Activated gamma-delta T cell treated with Interleukin-2 at 50 U/mL for 16 hours (primary cell): ENCODE results near the gene MAP3K9.

ENCODE experiments used
- DNase-seq: peaks from one replicate; pipeline ENCODE4 v3.0.0-alpha.2; 2020

The MAP3K9 gene

DNA sequence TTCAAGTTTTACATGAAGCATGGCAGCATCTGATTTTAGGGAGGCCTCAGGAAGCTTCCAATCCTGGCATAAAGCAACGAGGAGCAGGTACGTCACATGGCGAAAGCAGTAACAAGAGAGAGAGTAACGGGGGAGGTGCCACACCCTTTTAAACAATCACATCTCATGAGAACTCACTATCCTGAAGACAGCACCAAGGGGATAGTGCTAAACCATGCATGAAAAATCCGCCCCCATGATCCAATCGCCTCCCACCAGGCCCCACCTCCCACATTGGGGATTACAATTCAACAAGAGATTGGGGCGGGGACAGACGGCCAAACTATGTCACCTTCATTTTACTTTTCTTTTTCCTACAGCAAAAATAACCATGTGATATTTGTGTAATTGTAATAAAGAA, 7.2 kb upstream of the MAP3K9 start:
- DNase-seq, result no peak

DNA sequence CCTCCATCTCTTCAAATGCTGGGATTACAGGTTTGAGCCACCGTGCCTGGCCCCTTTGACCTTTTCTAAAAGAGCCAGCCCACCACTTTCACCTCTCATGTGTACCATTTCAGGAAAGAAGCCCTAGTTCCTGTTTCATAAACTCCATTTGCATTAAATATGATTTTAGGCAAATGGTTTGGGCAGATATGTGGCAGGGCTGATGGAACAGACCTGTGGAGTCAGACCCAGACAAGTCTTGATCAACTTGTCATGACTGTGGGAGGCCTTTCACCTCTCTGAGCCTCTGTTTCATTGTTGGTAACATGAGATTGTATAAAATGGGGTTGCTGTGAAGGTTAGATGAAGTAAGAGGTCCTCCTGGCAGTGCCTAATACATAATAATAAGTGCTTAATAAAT, 5.2 kb upstream of the MAP3K9 start:
- DNase-seq, result no peak

GRCh38 chr14:70812124-70812818, 3.0 kb upstream of the MAP3K9 start:
- DNase-seq, result no peak

- no peak for DNase-seq
Measured at GRCh38 chr14:70811578-70811977, 2.3 kb upstream of the MAP3K9 start.

GRCh38 chr14:70811050-70811449, 1.7 kb upstream of the MAP3K9 start:
- no peak for DNase-seq

- no peak for DNase-seq
Measured at GRCh38 chr14:70810621-70811020, 1.3 kb upstream of the MAP3K9 start.

DNA sequence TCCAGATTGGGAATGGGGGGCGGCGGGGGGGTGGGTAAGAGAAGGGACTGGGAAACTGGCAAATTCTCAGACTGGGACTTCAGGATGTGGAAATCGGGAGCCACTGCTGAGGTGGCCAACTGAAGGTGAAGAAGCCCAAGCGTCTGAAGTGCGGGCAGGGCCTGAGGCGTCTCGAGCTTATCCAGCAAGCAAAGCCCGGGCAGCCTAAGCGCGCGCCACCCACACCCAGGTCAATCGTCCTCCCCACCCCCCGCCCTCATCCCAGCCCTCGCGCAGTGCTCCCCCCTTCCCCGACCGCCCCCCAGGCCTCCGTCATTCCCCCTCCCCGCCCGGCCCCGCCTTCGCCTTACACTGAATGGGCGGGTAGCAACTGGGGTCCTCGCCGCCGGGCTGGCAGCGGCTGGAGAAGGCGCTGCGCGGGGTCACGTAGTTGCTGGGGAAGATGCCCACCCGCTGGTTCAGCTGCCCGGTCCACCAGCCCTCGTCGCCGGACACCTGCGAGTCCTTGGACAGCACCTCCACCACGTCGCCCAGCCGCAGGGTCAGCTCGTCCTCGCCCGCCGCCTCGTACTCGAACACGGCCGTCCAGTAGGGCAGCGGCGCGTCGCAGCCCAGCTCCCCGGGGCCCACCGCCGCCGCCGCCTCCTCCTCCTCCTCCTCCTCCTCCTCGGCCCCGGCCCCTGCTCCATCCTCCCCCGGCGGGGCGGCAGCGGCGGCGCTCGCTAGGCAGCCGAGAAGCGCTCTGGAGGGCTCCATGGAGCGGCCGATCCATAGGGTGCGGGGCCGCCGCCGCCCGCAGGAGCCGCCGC, 693 bp downstream of the MAP3K9 start:
- peak; percentile 45 for DNase-seq

DNA sequence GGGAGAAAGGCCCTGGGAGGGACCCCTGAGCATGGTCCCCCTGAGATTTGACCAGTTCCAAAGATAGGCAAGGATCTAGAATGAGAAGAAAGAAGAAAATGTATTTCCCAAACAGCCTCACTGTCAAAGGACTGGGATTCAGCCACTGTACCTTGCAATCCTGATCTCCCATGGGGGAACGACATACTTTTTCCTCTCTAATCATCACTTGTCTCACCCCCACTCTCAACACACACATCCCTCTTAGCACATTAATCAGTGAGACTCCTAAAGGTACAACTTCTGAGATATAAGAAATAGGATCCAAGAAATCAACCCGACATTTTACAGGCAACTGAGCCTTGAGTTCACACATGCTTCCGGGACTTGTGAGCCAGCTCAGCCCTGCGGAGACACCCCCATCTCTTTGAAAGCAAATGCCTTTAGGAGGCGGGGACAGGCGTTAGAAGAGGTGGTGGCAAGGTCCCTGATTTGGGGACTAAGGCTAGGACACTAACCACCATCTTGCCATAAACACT, 1.4 kb downstream of the MAP3K9 start:
- peak; percentile 55 for DNase-seq

DNA sequence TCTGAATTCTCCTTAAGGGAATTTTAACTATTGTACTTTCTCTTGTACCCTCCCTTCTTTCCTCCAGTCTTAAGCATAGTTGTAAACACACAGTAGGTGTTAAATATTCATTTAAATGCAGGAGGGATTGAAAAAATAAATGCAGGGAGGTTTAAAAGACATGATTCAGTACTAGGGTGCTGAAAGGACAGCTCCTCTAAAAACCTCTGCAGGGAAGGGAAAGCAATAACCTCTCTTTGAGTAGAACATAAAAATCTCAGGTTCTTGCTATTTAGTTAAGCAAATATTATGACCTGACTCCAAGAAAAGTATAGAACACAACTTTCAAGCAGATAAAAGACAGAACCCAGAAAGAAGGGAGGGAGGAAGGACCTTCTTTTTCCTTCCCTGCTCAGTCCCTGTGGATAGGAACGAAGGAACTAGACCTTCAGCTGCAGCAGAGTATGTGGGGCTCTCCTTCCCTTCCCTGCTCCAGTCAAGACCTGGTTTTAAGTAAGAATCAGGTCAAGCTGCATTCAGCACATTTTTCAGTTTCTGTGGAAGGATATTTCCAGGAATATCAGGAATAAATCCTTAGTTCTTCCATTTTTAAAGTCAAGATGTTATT, 4.7 kb downstream of the MAP3K9 start:
- no peak for DNase-seq

DNA sequence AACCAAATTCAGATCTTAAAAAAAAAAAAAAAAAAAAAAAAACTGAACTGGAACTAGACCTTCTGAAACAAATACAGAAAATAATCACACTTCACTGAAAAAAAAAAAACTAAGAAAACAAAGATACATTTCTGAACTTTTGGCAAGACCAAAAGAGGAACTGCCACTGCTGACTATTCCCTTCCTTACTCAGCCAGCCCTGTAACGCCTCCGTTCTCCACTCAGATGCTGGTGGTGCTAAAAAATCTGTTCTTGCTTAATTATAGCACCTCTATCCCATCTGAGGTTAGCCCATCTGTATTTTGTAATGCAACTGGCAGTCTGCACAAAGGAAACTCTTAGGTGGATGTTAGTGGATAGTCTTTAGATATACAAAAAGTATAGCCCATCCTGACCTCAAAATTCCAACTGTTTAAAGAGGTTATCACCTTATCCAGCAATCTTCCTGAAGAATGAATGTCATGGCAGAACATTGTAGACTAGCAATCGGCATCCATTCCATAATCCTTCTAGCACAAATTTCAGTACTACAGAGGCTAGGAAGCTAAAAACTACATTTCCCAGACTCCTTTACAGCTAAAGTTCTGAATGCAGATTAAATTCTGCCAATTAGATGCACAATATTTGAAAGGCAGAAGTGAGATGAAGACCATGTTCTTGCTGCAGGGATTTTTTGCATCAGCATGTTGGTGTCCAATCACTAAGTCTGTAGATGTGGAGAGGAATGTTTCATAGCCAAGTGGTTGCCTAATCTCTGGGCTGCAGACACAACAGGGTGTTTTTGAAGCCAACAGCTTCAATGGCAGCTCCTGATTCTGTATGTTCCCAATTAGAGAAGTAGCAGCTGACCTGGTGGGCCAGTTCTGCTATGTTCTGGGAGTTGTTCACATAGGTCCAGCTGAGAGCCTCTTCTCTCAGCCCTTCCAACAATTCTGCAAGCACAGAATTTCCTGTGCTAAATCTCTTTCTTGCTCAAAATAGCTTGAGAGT, 5.7 kb downstream of the MAP3K9 start:
- no peak for DNase-seq

DNA sequence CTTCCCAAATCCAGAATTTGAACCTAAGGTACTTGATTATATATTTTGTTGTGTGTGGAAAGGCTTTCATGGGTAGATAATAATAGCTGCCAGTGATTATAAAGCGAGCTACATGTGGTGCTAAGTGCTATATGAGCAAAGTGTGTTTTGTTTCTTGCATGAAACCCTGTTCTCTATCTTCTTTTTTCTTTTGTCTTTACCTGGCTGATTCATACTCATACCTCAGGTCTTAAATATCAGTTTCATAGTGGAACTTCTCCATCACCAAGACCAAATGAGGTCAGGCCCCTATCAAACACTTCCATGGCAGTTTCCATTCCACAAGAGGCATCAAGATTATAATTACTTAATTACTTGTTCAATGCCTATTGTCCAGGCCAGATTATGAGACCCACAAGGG, 6.9 kb downstream of the MAP3K9 start:
- no peak for DNase-seq

- DNase-seq, result no peak
Measured at GRCh38 chr14:70801836-70802235, 7.5 kb downstream of the MAP3K9 start.

DNA sequence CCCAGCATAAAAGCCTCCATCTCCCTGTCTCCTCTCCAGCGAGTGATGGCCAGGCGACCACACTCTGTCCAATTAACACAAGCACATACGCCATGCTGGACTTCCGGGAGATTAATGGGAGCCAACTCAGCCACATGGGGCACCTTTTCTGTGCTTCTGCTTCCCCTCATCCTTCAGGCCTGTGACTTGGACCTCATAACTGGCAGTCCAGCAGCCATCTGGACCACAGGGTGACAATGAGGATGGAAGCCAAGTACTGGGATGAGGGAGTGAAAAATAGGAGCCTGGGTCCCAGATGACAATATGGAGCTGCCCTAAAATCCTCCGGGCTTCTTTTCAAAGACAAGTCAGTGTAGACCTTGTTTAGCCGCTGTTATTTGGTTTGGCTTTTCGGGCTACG, 12.8 kb downstream of the MAP3K9 start:
- no peak for DNase-seq

DNA sequence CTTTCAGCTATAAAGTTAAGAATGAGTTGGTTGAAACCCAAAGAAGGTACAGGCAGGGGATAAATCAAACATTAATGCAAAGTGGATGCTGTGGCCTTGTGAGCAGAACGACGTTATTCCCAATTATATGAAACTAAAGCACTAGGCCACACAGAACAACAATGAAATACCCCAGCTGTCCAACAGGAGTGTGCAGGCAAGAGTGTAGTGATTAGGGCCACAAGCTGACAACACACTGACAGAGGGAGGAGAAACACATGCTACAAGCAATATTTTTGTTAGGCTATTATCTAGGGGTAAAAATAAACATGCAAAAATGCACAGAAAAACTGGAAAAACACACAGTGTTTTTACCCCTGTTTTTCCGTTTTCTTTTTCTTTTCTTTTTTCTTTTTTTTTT, 15.0 kb downstream of the MAP3K9 start:
- DNase-seq, result no peak

- DNase-seq, result no peak
Measured at GRCh38 chr14:70793637-70794036, 15.7 kb downstream of the MAP3K9 start.

- DNase-seq, result no peak
Measured at GRCh38 chr14:70792939-70793338, 16.4 kb downstream of the MAP3K9 start.

GRCh38 chr14:70791971-70792370, 17.3 kb downstream of the MAP3K9 start:
- no peak for DNase-seq

GRCh38 chr14:70789961-70790360, 19.4 kb downstream of the MAP3K9 start:
- DNase-seq, result no peak

DNA sequence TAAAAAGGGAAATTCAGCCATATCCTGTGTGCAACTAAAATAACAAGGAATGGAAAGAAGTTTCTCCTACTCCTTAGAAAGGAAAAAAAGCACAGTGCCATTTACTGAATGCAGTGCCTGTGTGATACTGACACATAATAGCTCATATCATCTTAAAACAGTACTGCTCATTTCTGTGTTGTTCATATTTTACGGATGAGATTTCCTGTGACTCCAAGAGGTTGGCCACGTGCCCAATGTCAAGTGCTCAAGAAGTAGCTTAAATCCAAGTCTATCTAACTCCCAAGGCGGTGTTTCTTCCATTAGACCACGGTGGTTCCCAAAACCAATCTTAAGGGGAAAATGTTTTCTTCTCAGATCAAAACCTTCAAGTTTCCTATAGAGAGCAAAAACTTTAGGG, 20.0 kb downstream of the MAP3K9 start:
- no peak for DNase-seq

- no peak for DNase-seq
Measured at GRCh38 chr14:70788898-70789297, 20.4 kb downstream of the MAP3K9 start.

DNA sequence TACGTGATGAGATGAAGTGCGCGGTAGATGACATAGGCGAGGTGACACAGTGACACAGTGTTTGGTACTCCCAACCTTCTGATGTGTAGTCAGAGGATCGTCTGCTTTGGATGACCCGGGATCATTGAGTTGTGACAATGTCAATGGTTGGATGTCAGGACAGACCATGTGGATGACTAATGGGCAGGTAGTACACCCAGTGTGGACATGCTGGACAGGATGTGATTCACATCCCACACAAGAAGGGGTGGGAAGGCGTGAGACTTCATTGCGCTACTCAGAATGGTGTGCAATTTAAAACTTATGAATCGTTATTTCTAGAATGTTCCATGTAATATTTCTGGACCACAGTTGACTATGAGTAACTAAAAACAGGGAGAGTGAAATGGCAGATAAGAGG, 23.8 kb downstream of the MAP3K9 start:
- DNase-seq, result no peak

- no peak for DNase-seq
Measured at GRCh38 chr14:70784886-70785285, 24.4 kb downstream of the MAP3K9 start.

GRCh38 chr14:70782361-70782760, 27.0 kb downstream of the MAP3K9 start:
- no peak for DNase-seq
